Measurements from ENCODE around the gene LRRC27.

The LRRC27 gene

GRCh38 chr10:132415956-132416355 lies 84.0 kb downstream of the LRRC27 start:
- no peak for DNase-seq (ENCODE audit: low read depth, low spot score)

GRCh38 chr10:132416566-132417256 lies 84.7 kb downstream of the LRRC27 start:
- no peak for DNase-seq (ENCODE audit: low read depth, low spot score)
- H3K4me3 ChIP-seq (ENCODE audit: low read length) = no peak overlapping the region

More at GRCh38 chr10:132415956-132416355, 84.0 kb downstream of the LRRC27 start:
- H3K4me3 ChIP-seq (ENCODE audit: low read length) = no peak overlapping the region

GRCh38 chr10:132417257-132417910 lies 85.4 kb downstream of the LRRC27 start:
- no peak for DNase-seq (ENCODE audit: low read depth, low spot score)
- no peak overlapping the region for H3K4me3 ChIP-seq (ENCODE audit: low read length)

- no peak overlapping the region for H3K4me3 ChIP-seq (ENCODE audit: low read length)
- DNase-seq (ENCODE audit: low read depth, low spot score) = no peak
Observed at GRCh38 chr10:132417957-132418441, 86.0 kb downstream of the LRRC27 start.

GRCh38 chr10:132418527-132419416 lies 86.8 kb downstream of the LRRC27 start:
- H3K4me3 ChIP-seq (ENCODE audit: low read length) = no peak overlapping the region
- DNase-seq (ENCODE audit: low read depth, low spot score) = no peak

GRCh38 chr10:132419538-132420468 lies 87.8 kb downstream of the LRRC27 start:
- no peak overlapping the region for H3K4me3 ChIP-seq (ENCODE audit: low read length)
- DNase-seq (ENCODE audit: low read depth, low spot score) = no peak

GRCh38 chr10:132420469-132420980 lies 88.5 kb downstream of the LRRC27 start:
- no peak overlapping the region for H3K4me3 ChIP-seq (ENCODE audit: low read length)
- DNase-seq (ENCODE audit: low read depth, low spot score) = no peak

- no peak for DNase-seq (ENCODE audit: low read depth, low spot score)
- H3K4me3 ChIP-seq (ENCODE audit: low read length) = no peak overlapping the region
Observed at GRCh38 chr10:132420981-132421846, 89.2 kb downstream of the LRRC27 start.

- no peak for DNase-seq (ENCODE audit: low read depth, low spot score)
- no peak overlapping the region for H3K4me3 ChIP-seq (ENCODE audit: low read length)
Observed at GRCh38 chr10:132421847-132422751, 90.1 kb downstream of the LRRC27 start.

- no peak for DNase-seq (ENCODE audit: low read depth, low spot score)
- no peak overlapping the region for H3K4me3 ChIP-seq (ENCODE audit: low read length)
Observed at GRCh38 chr10:132422903-132423825, 91.2 kb downstream of the LRRC27 start.

GRCh38 chr10:132423966-132424861 lies 92.2 kb downstream of the LRRC27 start:
- no peak overlapping the region for H3K4me3 ChIP-seq (ENCODE audit: low read length)
- DNase-seq (ENCODE audit: low read depth, low spot score) = no peak

- DNase-seq (ENCODE audit: low read depth, low spot score) = no peak
- H3K4me3 ChIP-seq (ENCODE audit: low read length) = no peak overlapping the region
Observed at GRCh38 chr10:132425029-132425756, 93.2 kb downstream of the LRRC27 start.

- DNase-seq (ENCODE audit: low read depth, low spot score) = no peak
- H3K4me3 ChIP-seq (ENCODE audit: low read length) = no peak overlapping the region
Observed at GRCh38 chr10:132425757-132426155, 93.8 kb downstream of the LRRC27 start.

Data from Jurkat, Clone E6-1 (cell line).